HEK293 (cell line): ENCODE measurements around the gene CDCA8.
A peak's percentile ranks its signal among the peaks of the same experiment; 100 is the strongest.
"Not testable (repeated sequence)": the region's sequence is repeated elsewhere in the genome, so short reads cannot be mapped to it uniquely, and the experiment has no call there.

Experiments
- CTCF ChIA-PET: fragments of 350-600 bp; formaldehyde crosslinking; extraction: SDS; loops from one replicate; lab custom pipeline; 2021; ENCODE audit warnings: antibody characterized with exemption; lab: Yijun Ruan, JAX
- POLR2A ChIA-PET: fragments of 300-600 bp; formaldehyde crosslinking; extraction: SDS; loops from one replicate; lab custom pipeline; 2020; ENCODE audit warnings: antibody characterized with exemption, inconsistent platforms; lab: Yijun Ruan, JAX
- H3K27ac ChIP-seq: fragments of 200-500 bp; sonication (Bioruptor generic); 2 replicates; pipeline ENCODE4 v1.5.1; 2014; ENCODE audit warnings: low read depth, low read length, control low read depth, inconsistent platforms; ENCODE audit errors: extremely low read depth
- H3K36me3 ChIP-seq, 2 experiments: fragments of 200-500 bp in 1 of 2; sonication (Bioruptor generic) in 1 of 2; 1 replicate in 1 of 2; 2 replicates in 1 of 2; pipeline ENCODE4 v1.5.1; 2014 to 2017; ENCODE audit warnings: inconsistent platforms in 2 of 2, low read length in 2 of 2; ENCODE audit not compliant: control insufficient read depth in 2 of 2, insufficient read depth in 1 of 2
- H3K4me1 ChIP-seq: fragments of 200-500 bp; sonication (Bioruptor generic); 2 replicates; pipeline ENCODE4 v1.5.1; 2014; ENCODE audit warnings: mild to moderate bottlenecking, low read length, inconsistent platforms; ENCODE audit not compliant: control insufficient read depth, insufficient read depth
- H3K4me3 ChIP-seq: 2 replicates; pipeline ENCODE4 v1.5.1; 2011; ENCODE audit warnings: low read depth, mild to moderate bottlenecking, control low read depth, low read length, moderate library complexity
- H3K9me3 ChIP-seq: fragments of 200-500 bp; sonication (Bioruptor generic); 2 replicates; pipeline ENCODE4 v1.5.1; 2014; ENCODE audit warnings: low read depth, low read length, inconsistent platforms; ENCODE audit not compliant: control insufficient read depth, insufficient read depth
- IKZF3 ChIP-seq: fragments of 450-650 bp; IDR thresholded peaks from 2 replicates; pipeline ENCODE4 v1.5.0; 2018; ENCODE audit warnings: missing biosample characterization, mild to moderate bottlenecking, missing genetic modification characterization, moderate library complexity
- KLF10 ChIP-seq: fragments of 450-650 bp; IDR thresholded peaks from 2 replicates; pipeline ENCODE4 v1.5.1; 2018; ENCODE audit warnings: missing biosample characterization, mild to moderate bottlenecking, missing genetic modification characterization
- PRDM1 ChIP-seq: fragments of 450-650 bp; formaldehyde crosslinking; IDR thresholded peaks from 2 replicates; pipeline ENCODE4; 2016; ENCODE audit warnings: missing biosample characterization, missing genetic modification characterization
- TCF7L2 ChIP-seq: IDR thresholded peaks from 2 replicates; pipeline ENCODE4 v1.6.1; 2011; ENCODE audit warnings: low read depth, mild to moderate bottlenecking, inconsistent platforms, low read length, moderate library complexity, borderline replicate concordance
- YY1 ChIP-seq: fragments of 450-650 bp; formaldehyde crosslinking; IDR thresholded peaks from 2 replicates; pipeline ENCODE4 v1.5.1; 2018; ENCODE audit warnings: missing biosample characterization, missing genetic modification characterization
- ZNF16 ChIP-seq: fragments of 450-650 bp; formaldehyde crosslinking; IDR thresholded peaks from 2 replicates; pipeline ENCODE4 v1.5.1; 2016; ENCODE audit warnings: low read depth, missing biosample characterization, missing genetic modification characterization
- ZNF169 ChIP-seq: fragments of 450-650 bp; formaldehyde crosslinking; IDR thresholded peaks from 2 replicates; pipeline ENCODE4 v1.5.1; 2016; ENCODE audit warnings: missing biosample characterization, missing genetic modification characterization
- TF ChIP-seq, protein P1 (sequence below): fragments of 450-650 bp; formaldehyde crosslinking; IDR thresholded peaks from 2 replicates; pipeline ENCODE4 v1.5.1; 2016; ENCODE audit warnings: missing biosample characterization, missing genetic modification characterization
- TF ChIP-seq, protein P2 (sequence below): fragments of 450-650 bp; formaldehyde crosslinking; IDR thresholded peaks from 2 replicates; pipeline ENCODE4 v1.5.1; 2016; ENCODE audit warnings: missing biosample characterization, missing genetic modification characterization, low read depth
- TF ChIP-seq, protein P3 (sequence below): fragments of 450-650 bp; formaldehyde crosslinking; IDR thresholded peaks from 2 replicates; pipeline ENCODE4 v1.5.1; 2017; ENCODE audit warnings: missing biosample characterization, missing genetic modification characterization
- TF ChIP-seq, protein P4 (sequence below): fragments of 450-650 bp; formaldehyde crosslinking; IDR thresholded peaks from 2 replicates; pipeline ENCODE4 v1.5.1; 2016; ENCODE audit warnings: missing biosample characterization, missing genetic modification characterization
- TF ChIP-seq, protein P5 (sequence below): fragments of 450-650 bp; formaldehyde crosslinking; IDR thresholded peaks from 2 replicates; pipeline ENCODE4 v1.5.1; 2016; ENCODE audit warnings: missing biosample characterization, missing genetic modification characterization

Gene CDCA8

DNA sequence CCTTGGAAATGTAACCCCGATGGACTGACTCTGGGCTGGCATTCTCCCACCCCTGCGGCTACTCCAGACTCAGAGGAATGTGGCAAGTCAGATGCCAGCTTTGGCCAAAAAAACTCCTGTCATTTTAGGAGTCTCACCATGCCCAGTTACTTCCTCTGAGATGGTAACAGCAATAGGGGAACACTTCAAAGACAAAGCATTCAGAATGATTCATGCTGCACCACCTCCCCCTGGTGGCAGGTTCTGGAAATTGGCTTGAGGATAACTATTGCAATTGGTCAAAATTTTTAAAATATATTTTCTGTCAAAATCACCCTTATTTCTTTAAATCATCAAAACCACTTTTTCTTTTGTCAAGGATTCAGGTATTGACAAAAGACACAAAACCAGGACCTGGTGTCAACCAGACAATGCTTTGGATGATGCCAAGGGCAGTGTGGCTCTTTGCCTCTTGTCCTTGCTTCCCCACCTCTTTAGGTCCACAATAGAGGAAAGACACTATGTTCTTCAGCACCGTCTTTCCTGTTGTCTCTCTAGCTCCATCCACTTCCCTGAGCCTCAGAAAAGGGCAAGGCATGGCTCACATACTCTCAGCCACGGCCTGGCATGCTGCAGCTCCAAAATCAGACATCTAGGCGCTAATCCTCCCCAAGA, 9.9 kb upstream of the CDCA8 start (continued):
- TF ChIP-seq ZNF16 (tag by site-specific recombination) = no peak
- TF ChIP-seq, protein P1, sequence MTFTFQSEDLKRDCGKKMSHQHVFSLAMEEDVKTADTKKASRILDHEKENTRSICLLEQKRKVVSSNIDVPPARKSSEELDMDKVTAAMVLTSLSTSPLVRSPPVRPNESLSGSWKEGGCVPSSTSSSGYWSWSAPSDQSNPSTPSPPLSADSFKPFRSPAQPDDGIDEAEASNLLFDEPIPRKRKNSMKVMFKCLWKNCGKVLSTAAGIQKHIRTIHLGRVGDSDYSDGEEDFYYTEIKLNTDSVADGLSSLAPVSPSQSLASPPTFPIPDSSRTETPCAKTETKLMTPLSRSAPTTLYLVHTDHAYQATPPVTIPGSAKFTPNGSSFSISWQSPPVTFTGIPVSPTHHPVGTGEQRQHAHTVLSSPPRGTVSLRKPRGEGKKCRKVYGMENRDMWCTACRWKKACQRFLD (tag by site-specific recombination) = no peak
- TF ChIP-seq KLF10 (tag by site-specific recombination) = no peak
- TF ChIP-seq, protein P2, sequence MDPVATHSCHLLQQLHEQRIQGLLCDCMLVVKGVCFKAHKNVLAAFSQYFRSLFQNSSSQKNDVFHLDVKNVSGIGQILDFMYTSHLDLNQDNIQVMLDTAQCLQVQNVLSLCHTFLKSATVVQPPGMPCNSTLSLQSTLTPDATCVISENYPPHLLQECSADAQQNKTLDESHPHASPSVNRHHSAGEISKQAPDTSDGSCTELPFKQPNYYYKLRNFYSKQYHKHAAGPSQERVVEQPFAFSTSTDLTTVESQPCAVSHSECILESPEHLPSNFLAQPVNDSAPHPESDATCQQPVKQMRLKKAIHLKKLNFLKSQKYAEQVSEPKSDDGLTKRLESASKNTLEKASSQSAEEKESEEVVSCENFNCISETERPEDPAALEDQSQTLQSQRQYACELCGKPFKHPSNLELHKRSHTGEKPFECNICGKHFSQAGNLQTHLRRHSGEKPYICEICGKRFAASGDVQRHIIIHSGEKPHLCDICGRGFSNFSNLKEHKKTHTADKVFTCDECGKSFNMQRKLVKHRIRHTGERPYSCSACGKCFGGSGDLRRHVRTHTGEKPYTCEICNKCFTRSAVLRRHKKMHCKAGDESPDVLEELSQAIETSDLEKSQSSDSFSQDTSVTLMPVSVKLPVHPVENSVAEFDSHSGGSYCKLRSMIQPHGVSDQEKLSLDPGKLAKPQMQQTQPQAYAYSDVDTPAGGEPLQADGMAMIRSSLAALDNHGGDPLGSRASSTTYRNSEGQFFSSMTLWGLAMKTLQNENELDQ (tag by site-specific recombination) = no peak
- TF ChIP-seq, protein P3, sequence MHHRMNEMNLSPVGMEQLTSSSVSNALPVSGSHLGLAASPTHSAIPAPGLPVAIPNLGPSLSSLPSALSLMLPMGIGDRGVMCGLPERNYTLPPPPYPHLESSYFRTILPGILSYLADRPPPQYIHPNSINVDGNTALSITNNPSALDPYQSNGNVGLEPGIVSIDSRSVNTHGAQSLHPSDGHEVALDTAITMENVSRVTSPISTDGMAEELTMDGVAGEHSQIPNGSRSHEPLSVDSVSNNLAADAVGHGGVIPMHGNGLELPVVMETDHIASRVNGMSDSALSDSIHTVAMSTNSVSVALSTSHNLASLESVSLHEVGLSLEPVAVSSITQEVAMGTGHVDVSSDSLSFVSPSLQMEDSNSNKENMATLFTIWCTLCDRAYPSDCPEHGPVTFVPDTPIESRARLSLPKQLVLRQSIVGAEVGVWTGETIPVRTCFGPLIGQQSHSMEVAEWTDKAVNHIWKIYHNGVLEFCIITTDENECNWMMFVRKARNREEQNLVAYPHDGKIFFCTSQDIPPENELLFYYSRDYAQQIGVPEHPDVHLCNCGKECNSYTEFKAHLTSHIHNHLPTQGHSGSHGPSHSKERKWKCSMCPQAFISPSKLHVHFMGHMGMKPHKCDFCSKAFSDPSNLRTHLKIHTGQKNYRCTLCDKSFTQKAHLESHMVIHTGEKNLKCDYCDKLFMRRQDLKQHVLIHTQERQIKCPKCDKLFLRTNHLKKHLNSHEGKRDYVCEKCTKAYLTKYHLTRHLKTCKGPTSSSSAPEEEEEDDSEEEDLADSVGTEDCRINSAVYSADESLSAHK (tag by site-specific recombination) = no peak
- TF ChIP-seq YY1 (tag by site-specific recombination) = no peak
- no peak for TF ChIP-seq IKZF3
- TF ChIP-seq TCF7L2 = peak; percentile 76; the same call in 1 of the 2 replicates
- TF ChIP-seq, protein P4, sequence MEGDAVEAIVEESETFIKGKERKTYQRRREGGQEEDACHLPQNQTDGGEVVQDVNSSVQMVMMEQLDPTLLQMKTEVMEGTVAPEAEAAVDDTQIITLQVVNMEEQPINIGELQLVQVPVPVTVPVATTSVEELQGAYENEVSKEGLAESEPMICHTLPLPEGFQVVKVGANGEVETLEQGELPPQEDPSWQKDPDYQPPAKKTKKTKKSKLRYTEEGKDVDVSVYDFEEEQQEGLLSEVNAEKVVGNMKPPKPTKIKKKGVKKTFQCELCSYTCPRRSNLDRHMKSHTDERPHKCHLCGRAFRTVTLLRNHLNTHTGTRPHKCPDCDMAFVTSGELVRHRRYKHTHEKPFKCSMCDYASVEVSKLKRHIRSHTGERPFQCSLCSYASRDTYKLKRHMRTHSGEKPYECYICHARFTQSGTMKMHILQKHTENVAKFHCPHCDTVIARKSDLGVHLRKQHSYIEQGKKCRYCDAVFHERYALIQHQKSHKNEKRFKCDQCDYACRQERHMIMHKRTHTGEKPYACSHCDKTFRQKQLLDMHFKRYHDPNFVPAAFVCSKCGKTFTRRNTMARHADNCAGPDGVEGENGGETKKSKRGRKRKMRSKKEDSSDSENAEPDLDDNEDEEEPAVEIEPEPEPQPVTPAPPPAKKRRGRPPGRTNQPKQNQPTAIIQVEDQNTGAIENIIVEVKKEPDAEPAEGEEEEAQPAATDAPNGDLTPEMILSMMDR (tag by site-specific recombination) = peak; percentile 52; the same call in 1 of the 2 replicates
- TF ChIP-seq, protein P5, sequence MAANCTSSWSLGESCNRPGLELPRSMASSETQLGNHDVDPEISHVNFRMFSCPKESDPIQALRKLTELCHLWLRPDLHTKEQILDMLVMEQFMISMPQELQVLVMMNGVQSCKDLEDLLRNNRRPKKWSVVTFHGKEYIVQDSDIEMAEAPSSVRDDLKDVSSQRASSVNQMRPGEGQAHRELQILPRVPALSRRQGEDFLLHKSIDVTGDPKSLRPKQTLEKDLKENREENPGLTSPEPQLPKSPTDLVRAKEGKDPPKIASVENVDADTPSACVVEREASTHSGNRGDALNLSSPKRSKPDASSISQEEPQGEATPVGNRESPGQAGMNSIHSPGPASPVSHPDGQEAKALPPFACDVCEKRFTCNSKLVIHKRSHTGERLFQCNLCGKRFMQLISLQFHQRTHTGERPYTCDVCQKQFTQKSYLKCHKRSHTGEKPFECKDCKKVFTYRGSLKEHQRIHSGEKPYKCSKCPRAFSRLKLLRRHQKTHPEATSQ (tag by site-specific recombination) = no peak
- no peak for TF ChIP-seq ZNF169 (tag by site-specific recombination)

DNA sequence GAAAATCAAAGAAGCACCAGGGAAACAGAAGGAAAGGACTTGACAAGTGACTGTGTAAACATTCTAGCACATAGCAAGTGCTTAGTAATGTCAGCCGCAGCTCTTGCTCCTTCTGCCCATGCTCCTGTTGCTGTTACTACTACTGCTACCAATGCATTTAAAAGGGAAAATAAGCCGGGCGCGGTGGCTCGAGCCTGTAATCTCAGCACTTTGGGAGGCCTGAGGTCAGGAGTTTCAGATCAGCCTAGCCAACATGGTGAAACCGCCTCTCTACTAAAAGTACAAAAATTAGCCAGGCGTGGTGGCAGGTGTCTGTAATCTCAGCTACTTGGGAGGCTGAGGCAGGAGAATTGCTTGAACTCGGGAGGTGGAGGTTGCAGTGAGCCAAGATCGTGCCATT, 8.1 kb upstream of the CDCA8 start:
- H3K9me3 ChIP-seq, H3K27ac ChIP-seq, H3K4me1 ChIP-seq, POLR2A ChIA-PET, H3K4me3 ChIP-seq: not testable (repeated sequence)
- CTCF ChIA-PET = interaction anchor here (1.1 to 11.0 kb wide), 6 partner anchors 8 to 230 kb away, joined by 3 to 183 read pairs (median 3); partner anchors contain the start of genes CDCA8 and EPHA10
- peak; percentile 46; the same call in 1 of the 2 replicates for TF ChIP-seq PRDM1 (tag by site-specific recombination)
- peaks cover 15 to 76% of the 10 kb centered on the region in 2 experiments; a peak in 2 of 3 replicates for H3K36me3 ChIP-seq

DNA sequence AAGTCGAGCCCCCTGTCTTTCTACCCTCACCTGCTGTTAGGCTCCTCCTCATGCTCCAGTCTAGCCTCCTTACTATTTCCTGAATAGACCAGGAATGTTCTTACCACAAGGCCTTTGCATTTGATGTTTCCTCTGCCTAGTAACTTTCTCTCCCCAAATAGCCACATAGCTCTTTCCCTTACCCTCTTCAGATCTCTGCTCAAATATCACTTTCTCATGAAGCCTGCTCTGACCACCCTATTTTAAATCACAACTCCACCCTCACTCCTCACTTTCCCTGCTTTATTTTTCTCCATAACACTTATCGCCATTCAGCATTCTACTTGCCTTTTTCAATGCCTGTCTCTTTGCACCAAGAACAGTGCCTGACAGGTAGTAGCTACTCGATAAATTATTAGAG, 6.6 kb upstream of the CDCA8 start:
- Histone ChIP-seq H3K9me3 (no peaks in the 10 kb centered on the region), H3K36me3 (peaks cover 15 to 80% of the 10 kb centered on the region in 2 experiments; a peak in 2 of 3 replicates)
- CTCF ChIA-PET = interaction anchor here (11.0 kb wide), 1 partner anchor 85 kb away, joined by 183 read pairs; no protein-coding TSS in a partner anchor
- TF ChIP-seq KLF10 (tag by site-specific recombination) (no peak), PRDM1 (tag by site-specific recombination) (peak; percentile 94)
- TF ChIP-seq, all 188 proteins: peak for 1
- H3K27ac ChIP-seq = no peak overlapping the region
- H3K4me3 ChIP-seq = no peak overlapping the region
- peaks cover under 1% of the 10 kb centered on the region; the same call in 1 of the 2 replicates for H3K4me1 ChIP-seq
- POLR2A ChIA-PET = no interaction called here
